Activated CD8-positive, alpha-beta memory T cell treated with anti-CD3 and anti-CD28 coated beads, Interleukin-2, amount 10 ng/mL, durations not matched to agents 7 days and 5 days (primary cell): ENCODE data around the gene GCKR. TPM values are rescaled to one million over a fixed set of nuclear protein-coding genes. Genes with fewer than 3 reads are reported as not detected.
"Not testable (repeated sequence)": the region's sequence is repeated elsewhere in the genome, so short reads cannot be mapped to it uniquely, and the experiment has no call there.

Experiments used
- ATAC-seq: fragments of 150-1000 bp; cut with Tn5 transposase; one replicate; pipeline ENCODE4 v1.10.0; 2021; ENCODE audit warnings: moderate library complexity
- CTCF ChIA-PET: fragments of 350-600 bp; sonication (Branson Sonifier 250); formaldehyde crosslinking; loops from one replicate; lab custom pipeline; 2021; ENCODE audit warnings: antibody characterized with exemption; lab: Charles Lee
- DNase-seq: peaks from one replicate; pipeline ENCODE4 v3.0.0-alpha.2; 2020
- H3K27ac Mint-ChIP-seq: one replicate; pipeline ENCODE4 v1.8.0; 2021; ENCODE audit warnings: mild to moderate bottlenecking, mixed read lengths
- H3K27me3 Mint-ChIP-seq: one replicate; pipeline ENCODE4 v1.8.0; 2021; ENCODE audit warnings: mixed read lengths
- H3K36me3 Mint-ChIP-seq: one replicate; pipeline ENCODE4 v1.8.0; 2021; ENCODE audit warnings: mild to moderate bottlenecking, mixed read lengths
- H3K4me1 Mint-ChIP-seq: one replicate; pipeline ENCODE4 v1.8.0; 2021; ENCODE audit warnings: mixed read lengths
- H3K4me3 Mint-ChIP-seq: one replicate; pipeline ENCODE4 v1.8.0; 2021; ENCODE audit warnings: mild to moderate bottlenecking, moderate library complexity, mixed read lengths
- H3K9me3 Mint-ChIP-seq: one replicate; pipeline ENCODE4 v1.8.0; 2022; ENCODE audit warnings: low read depth, mixed read lengths
- total RNA-seq, 2 experiments: library from RNA; stranded (reverse); gene quantifications; one replicate each; pipeline ENCODE4 v1.2.3, GENCODE V29; 2021

Gene GCKR
- total RNA-seq, 2 experiments from 2014 or later, result not detected

GRCh38 chr2:27522400-27522945 lies 25.8 kb downstream of the GCKR start:
- Mint-ChIP-seq H3K9me3 (no peaks in the 10 kb centered on the region), H3K27ac (no peak overlapping the region), H3K36me3 (no peaks in the 10 kb centered on the region), H3K4me1 (peaks cover 4% of the 10 kb centered on the region), H3K4me3 (no peak overlapping the region), H3K27me3 (peaks cover 21% of the 10 kb centered on the region)
- ATAC-seq (no peak), DNase-seq (no peak)
- CTCF ChIA-PET, result no interaction called here

- no peaks in the 10 kb centered on the region for H3K9me3 Mint-ChIP-seq
- H3K4me3 Mint-ChIP-seq, result no peak overlapping the region
- no peaks in the 10 kb centered on the region for H3K36me3 Mint-ChIP-seq
- CTCF ChIA-PET, result interaction anchor here (1.1 to 1.4 kb wide), 2 partner anchors 8 to 156 kb away, joined by 3 to 4 read pairs; no protein-coding TSS in a partner anchor
- H3K27ac Mint-ChIP-seq, result no peak overlapping the region
- peaks cover 23% of the 10 kb centered on the region for H3K27me3 Mint-ChIP-seq
- DNase-seq, result no peak
- H3K4me1 Mint-ChIP-seq, result peaks cover 4% of the 10 kb centered on the region
- no peak for ATAC-seq
Measured at GRCh38 chr2:27527182-27527581, 30.5 kb downstream of the GCKR start.

DNA sequence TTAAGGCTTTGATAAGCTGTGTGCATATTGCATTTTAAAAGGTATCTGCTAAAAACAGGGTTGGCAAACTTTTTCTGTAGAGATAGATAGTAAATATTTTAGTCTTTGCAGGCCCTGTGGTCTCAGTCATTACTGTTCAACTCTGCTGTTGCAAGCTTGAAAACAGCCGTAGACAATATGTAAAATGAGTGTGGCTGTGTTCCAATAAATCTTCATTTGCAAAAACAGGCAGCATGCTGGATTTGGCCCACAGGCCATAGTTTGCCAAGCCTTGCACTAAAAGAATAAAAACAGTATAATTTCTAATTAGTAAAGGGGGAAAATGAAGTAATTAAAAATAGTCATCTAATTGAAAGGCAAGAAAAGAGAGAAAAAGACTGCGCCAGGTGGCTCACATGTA lies 35.3 kb downstream of the GCKR start:
- Mint-ChIP-seq H3K9me3 (no peaks in the 10 kb centered on the region), H3K27ac (no peak overlapping the region), H3K36me3 (no peaks in the 10 kb centered on the region), H3K27me3 (peaks cover 34% of the 10 kb centered on the region), H3K4me3 (no peak overlapping the region), H3K4me1 (peaks cover 3% of the 10 kb centered on the region)
- DNase-seq (no peak), ATAC-seq (no peak)
- CTCF ChIA-PET, result no interaction called here

- no peak for ATAC-seq
- no peak overlapping the region for H3K4me3 Mint-ChIP-seq
- CTCF ChIA-PET, result interaction anchor here (1.2 kb wide), 1 partner anchor 146 kb away, joined by 4 read pairs; no protein-coding TSS in a partner anchor
- no peaks in the 10 kb centered on the region for H3K9me3 Mint-ChIP-seq
- DNase-seq, result no peak
- H3K27ac Mint-ChIP-seq, result no peak overlapping the region
- H3K36me3 Mint-ChIP-seq, result peaks cover 1% of the 10 kb centered on the region
- peaks cover 32% of the 10 kb centered on the region for H3K27me3 Mint-ChIP-seq
- no peaks in the 10 kb centered on the region for H3K4me1 Mint-ChIP-seq
Measured at GRCh38 chr2:27537287-27537686, 40.6 kb downstream of the GCKR start.

- H3K27ac Mint-ChIP-seq, ATAC-seq, CTCF ChIA-PET, H3K4me1 Mint-ChIP-seq, H3K36me3 Mint-ChIP-seq, DNase-seq, H3K9me3 Mint-ChIP-seq, H3K4me3 Mint-ChIP-seq: not testable (repeated sequence)
- H3K27me3 Mint-ChIP-seq, result peaks cover 35% of the 10 kb centered on the region
Measured at GRCh38 chr2:27538839-27539450, 42.3 kb downstream of the GCKR start.

GRCh38 chr2:27539649-27540048 lies 43.0 kb downstream of the GCKR start:
- DNase-seq, H3K4me3 Mint-ChIP-seq, ATAC-seq, H3K9me3 Mint-ChIP-seq, H3K4me1 Mint-ChIP-seq, CTCF ChIA-PET, H3K27ac Mint-ChIP-seq, H3K36me3 Mint-ChIP-seq: not testable (repeated sequence)
- H3K27me3 Mint-ChIP-seq, result peaks cover 31% of the 10 kb centered on the region

GRCh38 chr2:27544143-27544821 lies 47.6 kb downstream of the GCKR start:
- DNase-seq (no peak), ATAC-seq (no peak)
- CTCF ChIA-PET, result no interaction called here
- Mint-ChIP-seq H3K4me1 (peaks cover 2% of the 10 kb centered on the region), H3K4me3 (no peak overlapping the region), H3K27me3 (peaks cover 5% of the 10 kb centered on the region), H3K36me3 (peaks cover 1% of the 10 kb centered on the region), H3K9me3 (peaks cover 3% of the 10 kb centered on the region), H3K27ac (no peak overlapping the region)

- Mint-ChIP-seq H3K36me3 (peaks cover 1% of the 10 kb centered on the region), H3K4me1 (peaks cover 2% of the 10 kb centered on the region), H3K27ac (no peak overlapping the region), H3K27me3 (peaks cover 5% of the 10 kb centered on the region), H3K9me3 (peaks cover 3% of the 10 kb centered on the region), H3K4me3 (no peak overlapping the region)
- DNase-seq (no peak), ATAC-seq (no peak)
- CTCF ChIA-PET, result no interaction called here
Measured at GRCh38 chr2:27545348-27546141, 48.9 kb downstream of the GCKR start.

- H3K4me1 Mint-ChIP-seq, result peaks cover 2% of the 10 kb centered on the region
- DNase-seq, result no peak
- ATAC-seq, result no peak
- H3K36me3 Mint-ChIP-seq, result no peaks in the 10 kb centered on the region
- peaks cover 3% of the 10 kb centered on the region for H3K9me3 Mint-ChIP-seq
- no peak overlapping the region for H3K27ac Mint-ChIP-seq
- CTCF ChIA-PET, result no interaction called here
- no peak overlapping the region for H3K4me3 Mint-ChIP-seq
- H3K27me3 Mint-ChIP-seq, result peaks cover 10% of the 10 kb centered on the region
Measured at GRCh38 chr2:27549303-27549702, 52.7 kb downstream of the GCKR start.

DNA sequence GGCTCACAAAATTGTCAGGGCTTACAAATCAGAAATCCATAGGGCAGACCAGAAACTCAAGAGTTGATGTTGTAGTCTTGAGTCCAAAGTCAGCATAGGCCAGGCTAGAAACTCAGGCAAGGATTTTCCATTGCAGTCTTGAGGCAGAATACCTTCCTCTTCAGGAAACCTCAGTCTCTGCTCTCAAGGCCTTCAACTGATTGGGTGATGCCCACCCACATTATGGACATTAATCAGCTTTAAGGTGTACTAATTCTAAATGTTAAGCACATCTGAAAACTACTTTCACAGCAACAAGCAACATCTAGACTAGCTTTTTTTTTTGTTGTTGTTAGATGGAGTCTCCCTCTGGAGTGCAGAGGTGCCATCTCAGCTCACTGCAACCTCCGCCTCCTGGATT lies 54.9 kb downstream of the GCKR start:
- peaks cover 3% of the 10 kb centered on the region for H3K9me3 Mint-ChIP-seq
- H3K4me1 Mint-ChIP-seq, result no peaks in the 10 kb centered on the region
- no peak for ATAC-seq
- CTCF ChIA-PET, result no interaction called here
- H3K27me3 Mint-ChIP-seq, result peaks cover 15% of the 10 kb centered on the region
- DNase-seq, result no peak
- no peak overlapping the region for H3K27ac Mint-ChIP-seq
- H3K4me3 Mint-ChIP-seq, result no peak overlapping the region
- no peaks in the 10 kb centered on the region for H3K36me3 Mint-ChIP-seq

DNA sequence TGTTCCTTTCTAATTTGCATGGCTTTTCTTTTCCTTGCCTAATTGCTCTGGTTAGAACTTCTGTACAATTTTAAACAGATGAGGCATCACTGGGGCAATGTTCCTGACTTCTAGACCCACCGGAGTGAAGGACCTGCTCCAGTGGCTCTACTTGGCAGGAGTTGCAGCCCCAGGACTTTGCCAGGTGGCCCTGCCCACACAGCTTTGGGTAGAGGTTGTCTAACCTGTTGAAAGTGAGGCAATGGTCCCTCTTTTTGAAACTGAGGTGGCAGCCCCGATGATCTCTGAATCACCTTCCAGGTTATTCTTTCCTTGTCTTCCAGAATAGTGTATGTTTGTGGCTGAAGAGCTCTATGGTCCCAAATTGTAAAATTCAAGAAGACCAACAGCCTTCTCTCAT lies 56.3 kb downstream of the GCKR start:
- no peak for DNase-seq
- no peaks in the 10 kb centered on the region for H3K4me1 Mint-ChIP-seq
- ATAC-seq, result no peak
- no peak overlapping the region for H3K27ac Mint-ChIP-seq
- H3K4me3 Mint-ChIP-seq, result no peak overlapping the region
- H3K36me3 Mint-ChIP-seq, result no peaks in the 10 kb centered on the region
- CTCF ChIA-PET, result no interaction called here
- H3K27me3 Mint-ChIP-seq, result peaks cover 15% of the 10 kb centered on the region
- no peaks in the 10 kb centered on the region for H3K9me3 Mint-ChIP-seq

- H3K36me3 Mint-ChIP-seq, H3K9me3 Mint-ChIP-seq, DNase-seq, CTCF ChIA-PET, H3K4me1 Mint-ChIP-seq, ATAC-seq, H3K27ac Mint-ChIP-seq, H3K4me3 Mint-ChIP-seq: not testable (repeated sequence)
- H3K27me3 Mint-ChIP-seq, result peaks cover 19% of the 10 kb centered on the region
Measured at GRCh38 chr2:27554451-27554850, 57.8 kb downstream of the GCKR start.

DNA sequence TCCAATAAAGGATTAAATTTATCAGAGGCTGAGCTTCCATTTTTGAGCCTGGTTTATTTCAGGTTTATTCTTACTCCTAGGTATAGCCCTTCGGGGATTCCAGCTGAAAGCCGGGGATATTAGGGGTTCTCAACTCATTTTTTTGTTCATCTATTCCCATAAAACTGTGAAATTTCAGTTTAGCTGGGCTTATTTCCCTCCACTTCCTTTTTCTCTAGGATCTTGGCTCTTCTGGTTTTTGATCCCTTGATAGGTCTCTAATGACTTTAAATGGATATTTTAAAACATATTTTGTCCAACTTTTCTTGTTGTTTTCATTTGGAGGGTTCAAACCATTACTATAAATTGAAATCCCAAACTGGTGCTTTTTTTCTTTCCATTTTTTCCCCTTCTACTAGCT lies 62.6 kb downstream of the GCKR start:
- no peak for DNase-seq
- no peak for ATAC-seq
- no peaks in the 10 kb centered on the region for H3K9me3 Mint-ChIP-seq
- peaks cover 23% of the 10 kb centered on the region for H3K27me3 Mint-ChIP-seq
- H3K4me1 Mint-ChIP-seq, result no peaks in the 10 kb centered on the region
- no peak overlapping the region for H3K27ac Mint-ChIP-seq
- H3K4me3 Mint-ChIP-seq, result no peak overlapping the region
- CTCF ChIA-PET, result no interaction called here
- H3K36me3 Mint-ChIP-seq, result no peaks in the 10 kb centered on the region
